GM18520 (cell line): ENCODE measurements around the gene KCNAB1.

ENCODE experiments used
- ATAC-seq: cut with Tn5 transposase; IDR thresholded peaks from one replicate; pipeline ENCODE4 v1.9.1; 2021; ENCODE audit not compliant: unreplicated experiment

The KCNAB1 gene

DNA sequence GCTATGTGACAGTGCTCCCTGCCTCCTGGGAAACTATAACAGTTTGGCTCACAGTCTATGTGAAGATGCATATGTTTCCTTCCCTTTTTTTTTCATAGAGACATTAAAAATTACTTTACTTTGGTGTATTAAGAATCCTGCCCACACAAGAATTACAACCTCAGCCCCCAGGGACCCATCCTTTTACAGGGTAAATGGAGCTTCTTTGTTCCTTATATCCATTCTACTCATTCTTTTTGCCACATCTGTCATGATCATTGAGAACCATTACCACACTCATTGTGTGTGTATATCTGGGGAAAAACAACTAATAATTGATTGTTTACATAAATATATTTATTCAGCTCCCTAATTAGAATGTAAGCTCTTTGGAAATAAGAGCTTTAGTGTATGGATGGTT, 277.2 kb downstream of the KCNAB1 start:
- no peak for ATAC-seq

DNA sequence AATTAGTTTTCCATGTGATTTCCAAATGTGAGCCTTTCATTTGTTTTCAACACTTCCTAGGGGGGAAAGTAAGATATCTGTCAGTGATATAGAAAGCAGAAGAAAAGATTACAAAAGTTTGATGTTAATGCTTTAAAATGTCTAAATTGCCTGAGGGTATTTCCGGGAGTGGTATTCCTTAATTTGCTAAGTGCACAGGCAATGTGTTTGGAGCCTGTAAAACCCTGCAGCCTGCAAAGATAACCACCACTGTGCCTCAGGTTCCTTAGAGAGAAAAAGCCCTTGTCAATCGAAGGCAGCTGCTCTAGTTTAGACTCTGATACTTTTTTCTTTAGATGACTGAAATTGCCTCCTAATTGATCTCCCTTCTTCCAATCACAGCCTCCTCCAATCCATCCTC, 279.7 kb downstream of the KCNAB1 start:
- no peak for ATAC-seq

- ATAC-seq: no peak
These were observed 280.4 kb downstream of the KCNAB1 start for GRCh38 chr3:156400735-156401134.

DNA sequence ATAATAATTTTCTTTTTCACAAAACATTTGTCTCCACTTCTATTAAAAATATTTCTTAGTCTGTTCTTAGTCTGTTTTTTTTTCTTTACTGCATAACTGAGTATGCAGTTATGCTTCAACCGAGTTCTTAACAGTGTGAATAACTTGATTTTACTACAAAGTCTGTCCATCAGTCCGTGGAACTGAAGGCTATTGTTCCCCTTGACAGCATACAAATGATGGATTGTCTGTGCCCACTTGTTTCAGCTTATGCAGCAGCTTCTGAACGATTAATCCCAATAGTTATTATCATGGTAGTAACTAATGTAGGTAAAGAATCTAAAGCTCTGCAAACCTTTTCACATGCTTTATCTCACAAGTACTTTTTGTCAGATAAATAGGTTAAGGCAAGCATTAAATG, 283.8 kb downstream of the KCNAB1 start:
- ATAC-seq: no peak

DNA sequence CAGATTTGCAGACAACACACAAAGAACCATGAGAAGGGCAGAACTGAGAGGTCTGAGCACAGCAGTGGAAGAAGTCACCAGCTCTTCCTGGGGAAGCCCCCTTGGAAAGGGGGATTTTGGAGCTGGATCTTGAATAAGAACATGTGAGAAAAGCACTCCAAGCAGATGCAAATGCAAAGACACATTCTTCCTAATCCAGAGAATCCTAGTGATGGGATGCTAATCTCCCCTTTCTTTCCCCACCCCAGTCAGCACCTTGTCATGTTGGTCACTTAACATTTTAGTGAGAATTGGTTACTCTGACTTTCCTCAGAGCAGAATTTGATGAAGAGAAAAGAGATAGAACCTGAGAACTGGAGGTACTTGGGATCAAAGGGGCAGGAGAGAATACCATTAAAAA, 286.0 kb downstream of the KCNAB1 start:
- ATAC-seq: no peak

GRCh38 chr3:156407617-156408225, 287.3 kb downstream of the KCNAB1 start:
- ATAC-seq: no peak

- ATAC-seq: no peak
These were observed 289.3 kb downstream of the KCNAB1 start for GRCh38 chr3:156409694-156410093.

- no peak for ATAC-seq
These were observed 292.2 kb downstream of the KCNAB1 start for GRCh38 chr3:156412600-156412999.

GRCh38 chr3:156413293-156413892, 293.0 kb downstream of the KCNAB1 start:
- ATAC-seq: no peak

GRCh38 chr3:156416846-156417558, 296.6 kb downstream of the KCNAB1 start:
- ATAC-seq: no peak

- ATAC-seq: no peak
These were observed 297.3 kb downstream of the KCNAB1 start for GRCh38 chr3:156417559-156418132.

- ATAC-seq: no peak
These were observed 298.1 kb downstream of the KCNAB1 start for GRCh38 chr3:156418428-156418827.

GRCh38 chr3:156421534-156421933, 301.2 kb downstream of the KCNAB1 start:
- no peak for ATAC-seq

GRCh38 chr3:156424758-156425157, 304.4 kb downstream of the KCNAB1 start:
- no peak for ATAC-seq

- no peak for ATAC-seq
These were observed 305.3 kb downstream of the KCNAB1 start for GRCh38 chr3:156425651-156426050.

GRCh38 chr3:156429125-156429524, 308.7 kb downstream of the KCNAB1 start:
- no peak for ATAC-seq

- no peak for ATAC-seq
These were observed 311.2 kb downstream of the KCNAB1 start for GRCh38 chr3:156431334-156432124.

DNA sequence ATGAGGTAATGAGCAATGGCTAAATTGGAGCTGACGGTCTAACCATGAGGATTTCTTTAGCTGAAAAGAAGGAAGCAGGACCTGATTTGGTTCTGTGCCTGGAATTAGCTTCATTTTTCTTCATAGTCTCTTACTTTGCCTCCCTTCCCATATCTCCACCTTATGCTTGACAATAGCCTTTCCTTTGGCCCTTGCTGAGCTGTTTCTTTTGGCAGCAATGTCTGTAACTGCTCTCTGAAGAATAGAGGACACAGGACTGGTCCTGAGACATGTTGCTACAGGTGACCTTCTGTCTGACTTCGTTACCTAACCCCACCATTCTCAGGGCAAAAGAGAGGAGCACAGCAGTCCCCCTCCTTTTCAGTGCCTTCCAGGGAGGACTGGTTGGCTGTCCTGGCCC, 312.2 kb downstream of the KCNAB1 start:
- ATAC-seq: no peak

DNA sequence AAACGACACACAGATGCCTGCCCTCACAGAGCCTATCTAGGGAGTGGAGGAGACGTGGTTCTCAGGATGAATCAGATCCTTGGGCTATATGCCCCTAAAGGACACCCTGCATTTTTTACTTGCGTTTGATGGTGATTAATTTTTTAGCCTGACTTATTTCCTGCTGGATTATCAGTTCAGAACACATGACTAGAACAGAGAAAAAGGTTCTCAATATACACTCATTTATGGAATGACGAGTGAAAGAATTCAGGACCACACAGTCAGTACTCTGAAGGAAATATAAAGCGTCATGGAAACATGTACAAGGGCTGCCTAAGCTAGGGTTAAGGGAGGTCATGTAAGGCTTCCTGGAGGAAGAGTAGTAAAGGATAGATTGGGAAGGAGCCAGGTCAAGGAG, 312.8 kb downstream of the KCNAB1 start:
- no peak for ATAC-seq

DNA sequence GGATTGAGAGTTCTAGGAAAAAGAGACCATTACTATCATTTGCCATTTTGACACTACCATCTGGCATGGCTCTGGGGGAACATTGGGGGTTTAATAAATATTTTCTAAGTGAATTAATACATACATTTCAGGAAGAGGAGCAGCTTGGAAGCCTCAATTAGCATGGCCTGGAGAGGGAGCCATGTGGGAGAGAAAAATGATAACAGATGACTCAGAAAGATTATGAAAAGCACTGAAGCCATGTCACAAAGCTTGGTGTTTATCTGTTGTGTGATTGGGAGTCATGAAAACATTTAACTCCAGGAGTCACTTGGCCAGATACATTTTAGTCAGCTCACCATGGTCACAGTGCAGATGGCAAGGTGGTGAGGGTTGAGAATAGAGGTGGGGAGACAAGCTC, 313.5 kb downstream of the KCNAB1 start:
- no peak for ATAC-seq

DNA sequence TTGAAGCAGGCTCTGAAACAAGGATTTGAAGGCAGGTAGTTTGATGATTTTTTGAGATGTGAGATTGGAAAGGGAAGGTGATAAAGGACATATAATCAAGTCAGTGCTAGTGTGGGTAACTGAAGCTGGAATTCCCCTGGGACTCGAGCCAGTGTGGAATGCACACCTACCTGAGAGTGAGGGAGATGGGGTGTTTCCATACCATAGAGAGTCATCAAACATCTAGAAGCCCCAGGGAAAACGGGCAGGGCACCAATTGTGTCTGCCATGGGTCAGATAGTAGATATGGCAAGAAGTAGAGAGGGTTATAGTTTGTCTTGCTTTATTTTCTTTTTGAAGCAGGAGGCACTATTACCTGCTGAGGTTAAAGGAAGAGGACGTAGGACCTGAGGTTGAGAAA, 314.5 kb downstream of the KCNAB1 start:
- no peak for ATAC-seq
